ENCODE results near the gene RPS21. TPM values are rescaled to one million over a fixed set of nuclear protein-coding genes. Genes with fewer than 3 reads are reported as not detected.
A peak's percentile ranks its signal among the peaks of the same experiment; 100 is the strongest.

RPS21 gene
- total and polyA plus RNA-seq, 2 of the 13 experiments (the other 11 are each of a cell fraction or from before 2014, with no cell fraction given) = 2,647 to 11,063 TPM

DNA sequence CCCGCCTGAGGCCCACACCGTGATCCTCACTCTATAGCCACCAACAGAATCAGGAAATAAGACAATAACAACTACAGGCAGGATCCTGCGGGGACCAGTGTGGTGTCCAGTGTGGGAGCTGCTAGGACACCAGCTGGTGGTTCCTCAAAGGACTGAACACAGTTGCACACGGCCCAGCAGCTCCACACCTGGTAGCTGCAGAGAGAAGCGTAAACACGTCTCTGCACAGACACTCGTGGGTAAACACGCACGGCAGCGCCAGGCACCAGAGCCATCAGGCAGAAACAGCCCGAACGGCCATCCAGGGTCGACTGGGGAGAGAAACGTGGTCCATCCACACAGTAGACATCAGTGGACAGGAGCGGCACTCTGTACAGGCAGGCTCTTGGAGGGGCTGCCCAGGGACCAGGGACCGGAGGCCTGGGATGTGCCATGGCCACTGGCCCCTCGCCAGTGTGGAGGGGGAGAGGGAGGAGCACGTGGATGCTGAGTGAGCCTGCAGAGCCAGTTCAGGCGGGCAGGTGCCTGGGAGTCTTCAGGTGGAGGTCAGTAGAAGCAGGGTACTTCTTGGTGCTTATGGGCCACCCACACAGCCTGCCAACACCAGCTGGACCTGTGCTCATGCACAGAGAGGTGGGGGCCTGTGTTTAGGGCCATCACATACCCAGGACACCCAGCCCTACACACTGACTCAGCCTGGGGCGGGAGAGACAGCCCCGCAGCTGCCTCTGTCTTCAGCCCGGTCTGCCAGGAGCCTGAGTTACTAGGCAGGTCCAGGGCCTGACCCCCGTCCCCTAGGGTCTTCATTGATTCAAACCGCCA lies 12.4 kb upstream of the RPS21 start (continued):
- TF ChIP-seq, protein P1, sequence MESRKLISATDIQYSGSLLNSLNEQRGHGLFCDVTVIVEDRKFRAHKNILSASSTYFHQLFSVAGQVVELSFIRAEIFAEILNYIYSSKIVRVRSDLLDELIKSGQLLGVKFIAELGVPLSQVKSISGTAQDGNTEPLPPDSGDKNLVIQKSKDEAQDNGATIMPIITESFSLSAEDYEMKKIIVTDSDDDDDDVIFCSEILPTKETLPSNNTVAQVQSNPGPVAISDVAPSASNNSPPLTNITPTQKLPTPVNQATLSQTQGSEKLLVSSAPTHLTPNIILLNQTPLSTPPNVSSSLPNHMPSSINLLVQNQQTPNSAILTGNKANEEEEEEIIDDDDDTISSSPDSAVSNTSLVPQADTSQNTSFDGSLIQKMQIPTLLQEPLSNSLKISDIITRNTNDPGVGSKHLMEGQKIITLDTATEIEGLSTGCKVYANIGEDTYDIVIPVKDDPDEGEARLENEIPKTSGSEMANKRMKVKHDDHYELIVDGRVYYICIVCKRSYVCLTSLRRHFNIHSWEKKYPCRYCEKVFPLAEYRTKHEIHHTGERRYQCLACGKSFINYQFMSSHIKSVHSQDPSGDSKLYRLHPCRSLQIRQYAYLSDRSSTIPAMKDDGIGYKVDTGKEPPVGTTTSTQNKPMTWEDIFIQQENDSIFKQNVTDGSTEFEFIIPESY (CRISPR knock-in tag; IDR thresholded peaks at IDR 0.05) = peak; percentile 26; the same call in 1 of the 2 replicates
- TF ChIP-seq MEIS2 (CRISPR knock-in tag; IDR thresholded peaks at IDR 0.05) = no peak
- 0 out of 2 replicates have a peak, but pooled peaks have one; percentile 12 for TF ChIP-seq GATAD2A (CRISPR knock-in tag; IDR thresholded peaks at IDR 0.05)
- peak; percentile 65; the same call in 1 of the 2 replicates for TF ChIP-seq MTA1 (CRISPR knock-in tag; IDR thresholded peaks at IDR 0.05; ENCODE audit: borderline replicate concordance)
- TF ChIP-seq, protein P2, sequence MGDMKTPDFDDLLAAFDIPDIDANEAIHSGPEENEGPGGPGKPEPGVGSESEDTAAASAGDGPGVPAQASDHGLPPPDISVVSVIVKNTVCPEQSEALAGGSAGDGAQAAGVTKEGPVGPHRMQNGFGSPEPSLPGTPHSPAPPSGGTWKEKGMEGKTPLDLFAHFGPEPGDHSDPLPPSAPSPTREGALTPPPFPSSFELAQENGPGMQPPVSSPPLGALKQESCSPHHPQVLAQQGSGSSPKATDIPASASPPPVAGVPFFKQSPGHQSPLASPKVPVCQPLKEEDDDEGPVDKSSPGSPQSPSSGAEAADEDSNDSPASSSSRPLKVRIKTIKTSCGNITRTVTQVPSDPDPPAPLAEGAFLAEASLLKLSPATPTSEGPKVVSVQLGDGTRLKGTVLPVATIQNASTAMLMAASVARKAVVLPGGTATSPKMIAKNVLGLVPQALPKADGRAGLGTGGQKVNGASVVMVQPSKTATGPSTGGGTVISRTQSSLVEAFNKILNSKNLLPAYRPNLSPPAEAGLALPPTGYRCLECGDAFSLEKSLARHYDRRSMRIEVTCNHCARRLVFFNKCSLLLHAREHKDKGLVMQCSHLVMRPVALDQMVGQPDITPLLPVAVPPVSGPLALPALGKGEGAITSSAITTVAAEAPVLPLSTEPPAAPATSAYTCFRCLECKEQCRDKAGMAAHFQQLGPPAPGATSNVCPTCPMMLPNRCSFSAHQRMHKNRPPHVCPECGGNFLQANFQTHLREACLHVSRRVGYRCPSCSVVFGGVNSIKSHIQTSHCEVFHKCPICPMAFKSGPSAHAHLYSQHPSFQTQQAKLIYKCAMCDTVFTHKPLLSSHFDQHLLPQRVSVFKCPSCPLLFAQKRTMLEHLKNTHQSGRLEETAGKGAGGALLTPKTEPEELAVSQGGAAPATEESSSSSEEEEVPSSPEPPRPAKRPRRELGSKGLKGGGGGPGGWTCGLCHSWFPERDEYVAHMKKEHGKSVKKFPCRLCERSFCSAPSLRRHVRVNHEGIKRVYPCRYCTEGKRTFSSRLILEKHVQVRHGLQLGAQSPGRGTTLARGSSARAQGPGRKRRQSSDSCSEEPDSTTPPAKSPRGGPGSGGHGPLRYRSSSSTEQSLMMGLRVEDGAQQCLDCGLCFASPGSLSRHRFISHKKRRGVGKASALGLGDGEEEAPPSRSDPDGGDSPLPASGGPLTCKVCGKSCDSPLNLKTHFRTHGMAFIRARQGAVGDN (CRISPR knock-in tag; IDR thresholded peaks at IDR 0.05) = peak; percentile 62
- TF ChIP-seq, protein P3, sequence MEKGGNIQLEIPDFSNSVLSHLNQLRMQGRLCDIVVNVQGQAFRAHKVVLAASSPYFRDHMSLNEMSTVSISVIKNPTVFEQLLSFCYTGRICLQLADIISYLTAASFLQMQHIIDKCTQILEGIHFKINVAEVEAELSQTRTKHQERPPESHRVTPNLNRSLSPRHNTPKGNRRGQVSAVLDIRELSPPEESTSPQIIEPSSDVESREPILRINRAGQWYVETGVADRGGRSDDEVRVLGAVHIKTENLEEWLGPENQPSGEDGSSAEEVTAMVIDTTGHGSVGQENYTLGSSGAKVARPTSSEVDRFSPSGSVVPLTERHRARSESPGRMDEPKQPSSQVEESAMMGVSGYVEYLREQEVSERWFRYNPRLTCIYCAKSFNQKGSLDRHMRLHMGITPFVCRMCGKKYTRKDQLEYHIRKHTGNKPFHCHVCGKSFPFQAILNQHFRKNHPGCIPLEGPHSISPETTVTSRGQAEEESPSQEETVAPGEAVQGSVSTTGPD (CRISPR knock-in tag; IDR thresholded peaks at IDR 0.05) = 0 out of 2 replicates have a peak, but pooled peaks have one; percentile 21
- TF ChIP-seq EED (CRISPR knock-in tag; IDR thresholded peaks at IDR 0.05) = peak; percentile 83; the same call in 1 of the 2 replicates
- TF ChIP-seq, protein P4, sequence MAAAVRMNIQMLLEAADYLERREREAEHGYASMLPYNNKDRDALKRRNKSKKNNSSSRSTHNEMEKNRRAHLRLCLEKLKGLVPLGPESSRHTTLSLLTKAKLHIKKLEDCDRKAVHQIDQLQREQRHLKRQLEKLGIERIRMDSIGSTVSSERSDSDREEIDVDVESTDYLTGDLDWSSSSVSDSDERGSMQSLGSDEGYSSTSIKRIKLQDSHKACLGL (CRISPR knock-in tag; IDR thresholded peaks at IDR 0.05) = 0 out of 2 replicates have a peak, but pooled peaks have one; percentile 43
- TF ChIP-seq RAD21 (CRISPR knock-in tag; IDR thresholded peaks at IDR 0.05) = 0 out of 2 replicates have a peak, but pooled peaks have one; percentile 4
- no peak for TF ChIP-seq ARNT (IDR thresholded peaks at IDR 0.05)
- no peak for TF ChIP-seq PCBP2 (optimal IDR thresholded peaks at IDR 0.05; ENCODE audit: low read depth, low read length, poor library complexity, severe bottlenecking)
- TF ChIP-seq ZFYVE20 (CRISPR knock-in tag; IDR thresholded peaks at IDR 0.05; ENCODE audit: borderline replicate concordance, low read depth) = 0 out of 2 replicates have a peak, but pooled peaks have one; percentile 78
- TF ChIP-seq, protein P5, sequence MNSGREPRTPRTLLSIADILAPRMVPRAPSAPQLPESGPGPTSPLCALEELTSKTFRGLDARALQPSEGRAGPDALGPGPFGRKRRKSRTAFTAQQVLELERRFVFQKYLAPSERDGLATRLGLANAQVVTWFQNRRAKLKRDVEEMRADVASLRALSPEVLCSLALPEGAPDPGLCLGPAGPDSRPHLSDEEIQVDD (CRISPR knock-in tag; IDR thresholded peaks at IDR 0.05; ENCODE audit: borderline replicate concordance) = 0 out of 2 replicates have a peak, but pooled peaks have one; percentile 51
- TF ChIP-seq, protein P6, sequence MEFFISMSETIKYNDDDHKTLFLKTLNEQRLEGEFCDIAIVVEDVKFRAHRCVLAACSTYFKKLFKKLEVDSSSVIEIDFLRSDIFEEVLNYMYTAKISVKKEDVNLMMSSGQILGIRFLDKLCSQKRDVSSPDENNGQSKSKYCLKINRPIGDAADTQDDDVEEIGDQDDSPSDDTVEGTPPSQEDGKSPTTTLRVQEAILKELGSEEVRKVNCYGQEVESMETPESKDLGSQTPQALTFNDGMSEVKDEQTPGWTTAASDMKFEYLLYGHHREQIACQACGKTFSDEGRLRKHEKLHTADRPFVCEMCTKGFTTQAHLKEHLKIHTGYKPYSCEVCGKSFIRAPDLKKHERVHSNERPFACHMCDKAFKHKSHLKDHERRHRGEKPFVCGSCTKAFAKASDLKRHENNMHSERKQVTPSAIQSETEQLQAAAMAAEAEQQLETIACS (CRISPR knock-in tag; IDR thresholded peaks at IDR 0.05) = no peak

Measured in HepG2 (cell line).